ENCODE results near the gene TLR3.

DNA sequence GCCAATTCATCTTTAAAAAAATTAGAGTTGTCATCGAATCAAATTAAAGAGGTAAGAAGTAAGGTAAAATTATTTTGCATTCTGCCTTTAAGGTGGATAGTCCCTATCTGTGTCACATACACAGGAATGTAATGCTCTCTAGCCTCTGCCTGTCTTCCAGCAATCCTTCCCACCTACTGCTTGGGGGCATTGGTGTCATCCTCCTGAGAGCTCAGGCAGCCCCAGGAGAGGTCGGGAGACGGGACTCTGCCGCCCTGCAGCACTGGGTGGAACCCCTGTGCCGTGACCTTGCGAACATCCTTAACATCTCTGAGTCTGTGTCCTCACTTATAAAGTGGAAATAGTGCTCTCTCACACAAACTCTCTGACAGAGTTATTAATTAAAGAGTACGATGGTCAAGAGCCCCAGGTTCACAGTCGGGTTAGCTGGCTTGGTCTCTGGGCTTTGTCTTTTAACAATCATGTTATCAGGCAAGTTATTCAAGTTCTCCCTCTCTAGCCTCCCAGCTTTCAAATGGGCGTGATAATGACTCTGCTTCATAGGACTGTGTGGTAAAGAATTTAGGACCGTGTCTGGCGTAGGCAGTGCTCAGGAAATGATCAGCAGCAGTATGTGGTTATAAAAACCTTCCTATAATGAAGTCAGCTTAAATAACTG, 10.2 kb downstream of the TLR3 start:
- TF ChIP-seq EZH2 (optimal IDR thresholded peaks at IDR 0.05; ENCODE audit: low read depth, low read length) = no peak
- TF ChIP-seq, protein P1, sequence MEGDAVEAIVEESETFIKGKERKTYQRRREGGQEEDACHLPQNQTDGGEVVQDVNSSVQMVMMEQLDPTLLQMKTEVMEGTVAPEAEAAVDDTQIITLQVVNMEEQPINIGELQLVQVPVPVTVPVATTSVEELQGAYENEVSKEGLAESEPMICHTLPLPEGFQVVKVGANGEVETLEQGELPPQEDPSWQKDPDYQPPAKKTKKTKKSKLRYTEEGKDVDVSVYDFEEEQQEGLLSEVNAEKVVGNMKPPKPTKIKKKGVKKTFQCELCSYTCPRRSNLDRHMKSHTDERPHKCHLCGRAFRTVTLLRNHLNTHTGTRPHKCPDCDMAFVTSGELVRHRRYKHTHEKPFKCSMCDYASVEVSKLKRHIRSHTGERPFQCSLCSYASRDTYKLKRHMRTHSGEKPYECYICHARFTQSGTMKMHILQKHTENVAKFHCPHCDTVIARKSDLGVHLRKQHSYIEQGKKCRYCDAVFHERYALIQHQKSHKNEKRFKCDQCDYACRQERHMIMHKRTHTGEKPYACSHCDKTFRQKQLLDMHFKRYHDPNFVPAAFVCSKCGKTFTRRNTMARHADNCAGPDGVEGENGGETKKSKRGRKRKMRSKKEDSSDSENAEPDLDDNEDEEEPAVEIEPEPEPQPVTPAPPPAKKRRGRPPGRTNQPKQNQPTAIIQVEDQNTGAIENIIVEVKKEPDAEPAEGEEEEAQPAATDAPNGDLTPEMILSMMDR (IDR thresholded peaks at IDR 0.05; ENCODE audit: low read length) = no peak
